MCF 10A (cell line): ENCODE data around the gene WDR4. TPM values are rescaled to one million over a fixed set of nuclear protein-coding genes. Genes with fewer than 3 reads are reported as not detected.
"Not testable (repeated sequence)": the region's sequence is repeated elsewhere in the genome, so short reads cannot be mapped to it uniquely, and the experiment has no call there.

Experiments used
- Bru-seq: library from RNA; stranded (reverse); fragments of 400-500 nt; gene quantifications from one replicate; lab custom pipeline; 2021; lab: Mats Ljungman, UMichigan
- BruChase-seq, 2 experiments: library from RNA; stranded (reverse); fragments of 400-500 nt; gene quantifications; one replicate each; lab custom pipeline; 2021; lab: Mats Ljungman, UMichigan
- BruUV-seq: library from RNA; stranded (reverse); fragments of 400-500 nt; replicated peaks from 2 replicates; lab custom pipeline; 2021; lab: Mats Ljungman, UMichigan
- CTCF ChIA-PET: fragments of 300-600 bp; sonication (Branson Sonifier 250); formaldehyde crosslinking; extraction: SDS; loops from one replicate; lab custom pipeline; 2021; ENCODE audit warnings: antibody characterized with exemption, inconsistent platforms; lab: Yijun Ruan, JAX
- POLR2A ChIA-PET: fragments of 300-600, 350-650 bp; sonication (Branson Sonifier 250); formaldehyde crosslinking; extraction: SDS; loops from one replicate; lab custom pipeline; 2020; ENCODE audit warnings: antibody characterized with exemption, inconsistent platforms; lab: Yijun Ruan, JAX
- DNase-seq: peaks from one replicate; pipeline ENCODE4 v3.0.0-alpha.2; 2018; ENCODE audit not compliant: unreplicated experiment
- H3K27ac Mint-ChIP-seq: one replicate; pipeline ENCODE4 v1.8.0; 2022; ENCODE audit warnings: mild to moderate bottlenecking, low read depth, mixed read lengths; ENCODE audit not compliant: unreplicated experiment
- H3K27me3 Mint-ChIP-seq: one replicate; pipeline ENCODE4 v1.8.0; 2022; ENCODE audit warnings: mixed read lengths; ENCODE audit not compliant: insufficient read depth, unreplicated experiment
- H3K36me3 Mint-ChIP-seq: one replicate; pipeline ENCODE4 v1.8.0; 2022; ENCODE audit warnings: mild to moderate bottlenecking, moderate library complexity, mixed read lengths; ENCODE audit not compliant: insufficient read depth, unreplicated experiment
- H3K4me1 Mint-ChIP-seq: one replicate; pipeline ENCODE4 v1.8.0; 2022; ENCODE audit warnings: mixed read lengths; ENCODE audit not compliant: insufficient read depth, unreplicated experiment
- H3K4me3 Mint-ChIP-seq: one replicate; pipeline ENCODE4 v1.8.0; 2022; ENCODE audit warnings: mild to moderate bottlenecking, moderate library complexity, mixed read lengths; ENCODE audit not compliant: unreplicated experiment
- H3K9me3 Mint-ChIP-seq: one replicate; pipeline ENCODE4 v1.8.0; 2022; ENCODE audit warnings: mixed read lengths; ENCODE audit not compliant: unreplicated experiment
- CTCF ChIP-seq: fragments of 200-600 bp; IDR thresholded peaks from one replicate; pipeline ENCODE4 v1.8.0; 2022; ENCODE audit warnings: antibody characterized with exemption, mild to moderate bottlenecking; ENCODE audit not compliant: unreplicated experiment
- intact Hi-C: fragments of 100-400 bp; cut with micrococcal nuclease; formaldehyde crosslinking; loops from 2 replicates; pipeline ENCODE4 v1.14.1; 2022
- long read RNA-seq: library from polyadenylated mRNA; stranded (forward); transcript quantifications from one replicate; pipeline ENCODE4 v2.0.0, GENCODE V29; 2022
- total RNA-seq: library from RNA; stranded (reverse); gene quantifications from 2 replicates; pipeline ENCODE4 v1.2.3, GENCODE V29; 2022

WDR4 gene, protein sequence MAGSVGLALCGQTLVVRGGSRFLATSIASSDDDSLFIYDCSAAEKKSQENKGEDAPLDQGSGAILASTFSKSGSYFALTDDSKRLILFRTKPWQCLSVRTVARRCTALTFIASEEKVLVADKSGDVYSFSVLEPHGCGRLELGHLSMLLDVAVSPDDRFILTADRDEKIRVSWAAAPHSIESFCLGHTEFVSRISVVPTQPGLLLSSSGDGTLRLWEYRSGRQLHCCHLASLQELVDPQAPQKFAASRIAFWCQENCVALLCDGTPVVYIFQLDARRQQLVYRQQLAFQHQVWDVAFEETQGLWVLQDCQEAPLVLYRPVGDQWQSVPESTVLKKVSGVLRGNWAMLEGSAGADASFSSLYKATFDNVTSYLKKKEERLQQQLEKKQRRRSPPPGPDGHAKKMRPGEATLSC
- total RNA-seq (20.7 and 34.4 TPM in 2 replicates), Bru-seq, nascent RNA (percentile 73 among the genes with signal in this experiment), BruChase-seq, experiment 1, labeled RNA remaining after a 6-hour chase (percentile 65 among the genes with signal in this experiment), BruChase-seq, experiment 2, labeled RNA remaining after a 2-hour chase (percentile 67 among the genes with signal in this experiment)
- long read RNA-seq, transcript WDR4-201 (12 exons, 1,471 nt) = major isoform, 31 of 86 reads
- long read RNA-seq, transcript WDR4-202 (11 exons, 2,122 nt) = minor isoform, 5 of 86 reads
- long read RNA-seq, partial matches to known transcripts = 15 of 86 reads
- long read RNA-seq, other reads (novel, unspliced or antisense) = 33 of 86 reads

GRCh38 chr21:42878993-42879787 lies at the start of gene WDR4:
Gene WDR4 (minus strand): TSS chr21:42879539. CDS start chr21:42879495, 44 bp downstream.
- peak within 1 kb of the TSS; percentile 93 for H3K4me3 Mint-ChIP-seq
- DNase-seq = peak; percentile 96
- peaks cover 10% of the 10 kb centered on the region for H3K4me1 Mint-ChIP-seq
- H3K9me3 Mint-ChIP-seq = no peaks in the 10 kb centered on the region
- CTCF ChIA-PET = interaction anchor here (1.1 to 1.5 kb wide), 2 partner anchors 13 to 286 kb away, joined by 4 to 8 read pairs; no protein-coding TSS in a partner anchor
- intact Hi-C loops = no loop called here
- H3K27me3 Mint-ChIP-seq = no peaks in the 10 kb centered on the region
- POLR2A ChIA-PET = interaction anchor here (0.7 to 5.3 kb wide), 7 partner anchors 9 to 118 kb away, joined by 3 to 105 read pairs (median 3); partner anchors contain the start of gene NDUFV3
- TF ChIP-seq CTCF = no peak
- TSS peak; percentile 61 for BruUV-seq
- H3K27ac Mint-ChIP-seq = peak within 1 kb of the TSS; percentile 94
- peaks cover 48% of the 10 kb centered on the region for H3K36me3 Mint-ChIP-seq

DNA sequence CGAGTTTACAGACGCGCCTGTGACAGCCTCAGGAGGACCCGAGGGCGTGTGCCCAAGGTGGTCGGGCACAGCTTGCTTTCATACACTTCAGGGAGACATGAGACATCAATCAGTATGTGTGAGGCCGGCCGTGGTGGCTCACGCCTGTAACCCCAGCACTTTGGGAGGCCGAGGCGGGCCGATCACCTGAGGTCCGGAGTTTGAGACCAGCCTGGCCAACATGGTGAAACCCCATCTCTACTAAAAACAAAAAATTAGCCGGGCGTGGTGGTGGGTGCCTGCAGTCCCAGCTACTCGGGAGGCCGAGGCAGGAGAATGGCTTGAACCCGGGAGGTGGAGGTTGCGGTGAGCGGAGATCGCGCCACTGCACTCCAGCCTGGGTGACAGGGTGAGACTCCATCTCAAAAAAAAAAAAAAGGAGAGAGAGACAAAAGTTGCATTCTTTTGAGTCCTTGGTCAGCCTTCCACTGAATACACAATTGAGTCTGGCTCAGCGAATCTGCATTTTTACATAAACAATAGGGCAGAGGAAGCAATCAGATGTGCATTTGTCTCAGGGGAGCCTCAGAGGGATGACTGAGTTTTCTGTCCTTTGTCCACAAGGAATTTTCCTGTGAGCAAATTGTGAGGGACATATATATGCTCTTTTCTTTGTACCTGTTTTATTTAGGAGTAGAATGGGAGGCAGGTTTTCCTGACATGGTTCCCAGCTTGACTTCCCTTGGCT lies 48.3 kb upstream of the WDR4 start:
- intact Hi-C loops, H3K4me3 Mint-ChIP-seq, H3K9me3 Mint-ChIP-seq, BruUV-seq, H3K36me3 Mint-ChIP-seq, H3K27ac Mint-ChIP-seq, DNase-seq, CTCF ChIA-PET, H3K27me3 Mint-ChIP-seq: not testable (repeated sequence)
- peaks cover 11% of the 10 kb centered on the region for H3K4me1 Mint-ChIP-seq
- POLR2A ChIA-PET = interaction anchor here (1.2 kb wide), 1 partner anchor 46 kb away, joined by 3 read pairs; the partner anchor contains the start of gene PKNOX1

- no TSS peak for BruUV-seq
- no peak within 1 kb of the TSS for H3K4me3 Mint-ChIP-seq
- TF ChIP-seq CTCF = no peak
- POLR2A ChIA-PET = no interaction called here
- CTCF ChIA-PET = no interaction called here
- no peaks in the 10 kb centered on the region for H3K9me3 Mint-ChIP-seq
- no peak for DNase-seq
- intact Hi-C loops = loop anchor here (2.0 kb wide), 1 partner anchor 49 kb away; the partner anchor contains the start of gene PKNOX1
- peak within 1 kb of the TSS; percentile 86 for H3K27ac Mint-ChIP-seq
- H3K36me3 Mint-ChIP-seq = peaks cover 5% of the 10 kb centered on the region
- peaks cover 11% of the 10 kb centered on the region for H3K4me1 Mint-ChIP-seq
- no peaks in the 10 kb centered on the region for H3K27me3 Mint-ChIP-seq
These were observed 46.0 kb upstream of the WDR4 start, which contains the start of gene ERVH48-1 for GRCh38 chr21:42925114-42925926. Gene ERVH48-1 (minus strand): TSS chr21:42925630. CDS start chr21:42919006, 6,624 bp downstream.
